ENCODE measurements around the gene DEPDC1B. TPM values are rescaled to one million over a fixed set of nuclear protein-coding genes. Genes with fewer than 3 reads are reported as not detected.
"Not testable (repeated sequence)": the region's sequence is repeated elsewhere in the genome, so short reads cannot be mapped to it uniquely, and the experiment has no call there.

DEPDC1B gene
- total RNA-seq (2014; rRNA removed; shearing (Covaris generic)) = 24.9 and 25.4 TPM in 2 replicates
- 30.4 and 31.8 TPM in 2 replicates for polyA plus RNA-seq (2015; cell fraction: cytosol; rRNA removed)
- polyA plus RNA-seq (2015; cell fraction: nucleus; rRNA removed) = 21.7 and 23.2 TPM in 2 replicates

DNA sequence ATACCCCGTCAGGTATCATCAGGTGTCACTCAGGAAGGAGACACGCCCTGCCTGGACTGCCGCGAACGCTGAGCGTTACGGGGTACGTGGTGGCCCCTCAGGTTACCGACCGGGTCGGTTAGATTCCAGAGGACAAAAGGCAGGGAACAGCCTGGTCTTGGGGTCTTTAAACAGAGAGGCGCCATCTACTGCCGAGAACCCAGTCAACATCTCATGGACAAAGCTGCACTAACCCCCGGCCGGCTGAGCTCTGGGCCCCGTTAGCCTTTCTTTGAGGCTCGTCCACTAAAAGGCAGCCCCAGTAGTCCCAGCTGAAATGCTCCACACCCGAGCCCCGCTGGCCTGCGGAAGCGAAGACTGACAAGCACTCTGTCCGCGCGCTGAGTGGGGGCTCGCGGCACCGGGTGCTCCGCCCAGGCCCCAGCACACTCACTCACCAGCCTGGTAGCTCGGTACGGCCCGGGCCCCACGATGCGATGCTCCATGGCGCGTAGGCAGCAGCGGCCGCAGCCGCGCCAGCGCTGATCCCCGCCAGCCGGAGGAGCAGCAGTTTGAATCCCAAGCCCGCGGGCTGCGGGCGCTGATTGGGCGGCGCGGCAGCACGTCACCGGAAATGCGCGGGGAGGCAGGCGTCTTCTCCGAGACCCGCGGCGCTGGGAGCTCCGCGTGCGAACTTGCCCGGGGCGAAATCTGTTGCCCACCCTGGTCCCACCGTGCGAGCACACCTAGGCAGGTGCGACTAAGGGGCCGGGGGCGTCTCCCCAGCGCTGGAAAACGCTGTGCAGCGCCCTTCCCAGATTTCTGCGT, at the start of gene DEPDC1B:
Gene DEPDC1B (minus strand): TSS at position 558 of the 807 bp plus-strand sequence. CDS start 73 bp downstream, at position 485.
- DNase-seq (ENCODE audit: low read depth) = peak; percentile 91

GRCh38 chr5:60744682-60745081, 44.7 kb upstream of the DEPDC1B start:
- no peak for DNase-seq (ENCODE audit: low read depth)

GRCh38 chr5:60743511-60744314, 43.7 kb upstream of the DEPDC1B start:
- no peak for DNase-seq (ENCODE audit: low read depth)

DNA sequence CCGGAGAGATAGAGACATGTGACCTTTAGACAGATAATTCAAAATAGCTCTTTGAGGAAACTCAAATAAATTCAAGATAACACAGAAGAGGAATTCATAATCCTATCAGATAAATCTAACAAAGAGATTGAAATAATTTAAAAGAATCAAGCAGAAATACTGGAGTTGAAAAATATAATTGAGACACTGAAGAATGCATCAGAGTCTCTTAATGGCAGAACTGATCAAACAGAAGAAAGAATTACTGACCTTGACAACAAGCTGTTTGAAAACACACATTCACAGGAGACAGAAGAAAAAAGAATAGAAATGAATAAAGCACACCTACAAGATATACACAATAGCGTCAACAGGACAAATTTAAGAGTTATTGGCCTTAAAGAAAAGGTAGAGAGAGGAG, 40.4 kb upstream of the DEPDC1B start:
- no peak for DNase-seq (ENCODE audit: low read depth)

DNA sequence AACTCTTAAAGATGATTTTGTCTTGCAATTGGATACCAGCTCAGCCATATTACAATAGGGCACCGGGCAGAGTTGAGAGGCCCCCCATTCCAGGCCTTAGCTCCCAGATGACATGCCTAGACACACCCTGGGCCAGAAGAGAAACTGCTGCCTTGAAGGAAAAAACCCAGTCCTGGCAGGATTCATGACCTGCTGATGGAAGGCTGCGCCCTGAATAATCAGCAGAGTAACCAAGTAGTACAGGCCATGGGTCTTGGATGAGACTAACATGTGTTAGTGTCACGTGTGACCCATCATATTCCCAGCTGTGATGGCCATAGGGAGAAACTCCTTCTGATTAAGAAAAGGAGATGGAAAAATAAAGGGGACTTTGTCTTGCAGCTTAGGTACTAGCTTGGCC, 39.0 kb upstream of the DEPDC1B start:
- DNase-seq (ENCODE audit: low read depth) = no peak

DNA sequence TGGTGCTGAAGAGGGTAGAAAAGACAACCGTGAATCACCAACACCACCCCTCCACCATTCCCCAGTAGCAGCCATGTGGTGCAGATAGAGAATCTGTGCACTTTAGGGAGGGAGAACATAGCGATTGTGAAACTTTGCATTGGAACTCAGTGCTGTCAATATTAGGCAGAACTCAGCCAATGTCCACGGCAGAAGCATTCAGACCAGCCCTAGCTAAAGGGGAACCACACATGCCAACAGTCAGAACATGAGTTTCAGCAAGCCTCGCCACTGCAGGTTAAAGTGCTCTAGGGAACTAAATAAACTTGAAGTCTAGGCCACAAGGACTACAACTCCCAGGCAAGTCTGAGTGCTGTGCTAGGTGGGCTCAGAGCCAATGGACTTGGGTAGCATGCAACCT, 38.5 kb upstream of the DEPDC1B start:
- no peak for DNase-seq (ENCODE audit: low read depth)

DNA sequence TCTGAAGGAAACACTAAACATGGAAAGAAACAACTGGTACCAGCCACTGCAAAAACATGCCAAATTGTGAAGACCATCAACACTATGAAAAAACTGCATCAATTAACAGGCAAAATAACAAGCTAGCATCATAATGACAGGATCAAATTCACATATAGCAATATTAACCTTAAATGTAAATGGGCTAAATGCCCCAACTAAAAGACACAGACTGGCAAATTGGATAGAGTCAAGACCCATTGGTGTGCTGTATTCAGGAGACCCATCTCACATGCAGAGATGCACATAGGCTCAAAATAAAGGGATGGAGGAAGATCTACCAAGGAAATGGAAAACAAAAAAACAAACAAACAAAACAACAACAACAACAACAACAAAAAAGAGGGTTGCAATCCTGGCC, 30.9 kb upstream of the DEPDC1B start:
- not testable (repeated sequence) for DNase-seq (ENCODE audit: low read depth)

DNA sequence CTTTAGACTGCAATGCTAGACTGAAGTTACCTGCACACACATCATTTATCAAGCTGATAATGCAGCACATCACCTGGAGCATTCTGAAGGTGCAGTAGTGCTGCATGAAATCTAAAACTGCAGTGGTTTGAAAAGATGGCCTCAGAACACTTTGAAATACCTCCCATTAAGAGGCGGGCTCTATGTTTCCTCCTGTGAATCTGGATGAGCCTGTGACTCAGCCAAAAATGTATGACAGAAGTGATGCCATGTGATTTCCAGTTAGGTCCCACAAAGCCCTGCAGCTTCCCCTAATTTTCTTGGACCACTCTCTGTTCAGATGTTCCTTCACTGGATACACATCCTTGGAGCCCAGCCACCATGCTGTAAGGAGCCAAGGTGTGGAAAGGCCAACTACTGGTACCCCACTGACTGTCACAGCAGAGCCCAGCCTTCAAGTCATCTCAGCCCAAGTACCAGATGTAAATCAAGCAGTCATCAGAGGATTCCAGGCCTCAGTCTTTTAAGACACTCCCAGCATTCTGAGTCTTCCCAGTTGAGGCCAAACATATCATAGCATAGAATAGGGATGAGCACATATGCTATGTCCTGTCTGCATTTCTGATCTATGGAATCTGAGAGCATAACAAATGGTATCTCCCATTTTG, 27.2 kb upstream of the DEPDC1B start:
- no peak for DNase-seq (ENCODE audit: low read depth)

DNA sequence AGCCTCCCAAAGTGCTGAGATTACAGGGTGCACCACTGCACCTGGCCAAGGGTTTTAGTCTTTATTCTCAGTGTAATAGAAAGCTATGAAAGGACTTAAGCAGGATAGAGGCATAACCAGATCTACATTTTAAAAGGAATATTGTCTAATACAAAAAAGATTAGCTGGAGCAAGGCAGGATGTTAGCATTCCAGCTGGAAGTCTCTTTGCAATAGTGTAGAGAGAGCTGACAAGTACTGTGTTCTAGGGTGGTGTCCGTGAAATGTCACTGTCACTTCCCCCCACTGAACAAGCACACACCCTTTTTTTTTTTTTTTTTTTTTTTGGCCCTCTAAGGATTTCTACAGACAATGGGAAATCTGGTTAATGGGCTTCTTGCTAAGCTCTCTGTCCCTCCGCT, 24.2 kb upstream of the DEPDC1B start:
- no peak for DNase-seq (ENCODE audit: low read depth)

- DNase-seq (ENCODE audit: low read depth) = no peak
Measured at GRCh38 chr5:60722416-60722815, 22.4 kb upstream of the DEPDC1B start.

- no peak for DNase-seq (ENCODE audit: low read depth)
Measured at GRCh38 chr5:60719329-60719728, 19.4 kb upstream of the DEPDC1B start.

DNA sequence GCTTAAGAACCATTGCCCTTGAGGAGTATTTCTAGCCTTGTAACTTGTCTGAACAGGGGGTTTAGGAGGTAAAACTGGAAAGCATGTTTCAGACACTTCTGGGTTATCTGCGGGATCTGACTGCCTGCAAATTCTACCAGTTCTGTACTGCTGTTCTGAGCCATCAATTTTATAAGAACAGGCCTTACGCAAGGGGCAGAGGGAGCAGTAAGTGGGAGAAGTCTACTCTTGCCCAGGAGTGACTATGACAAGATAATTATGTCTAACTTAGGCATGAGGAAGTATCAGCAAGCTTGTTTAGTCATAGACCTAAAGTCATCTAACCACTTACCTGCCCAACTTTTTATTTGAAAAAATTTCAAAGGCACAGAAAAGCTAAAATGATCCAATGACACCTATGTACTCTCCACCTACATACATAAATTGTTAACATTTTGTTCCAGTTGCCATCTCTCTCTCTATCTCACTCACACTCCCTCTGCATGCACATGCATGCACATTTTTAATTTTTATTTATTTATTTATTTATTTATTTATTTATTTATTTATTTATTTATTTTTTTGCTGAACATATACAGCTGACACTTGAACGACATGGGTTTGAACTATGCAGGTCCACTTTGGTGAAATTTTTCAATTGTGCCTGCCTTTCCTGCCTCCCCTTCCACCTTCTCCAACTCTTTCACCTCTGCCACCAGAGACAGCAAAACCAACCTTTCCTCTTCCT, 18.4 kb upstream of the DEPDC1B start:
- DNase-seq (ENCODE audit: low read depth) = no peak

DNA sequence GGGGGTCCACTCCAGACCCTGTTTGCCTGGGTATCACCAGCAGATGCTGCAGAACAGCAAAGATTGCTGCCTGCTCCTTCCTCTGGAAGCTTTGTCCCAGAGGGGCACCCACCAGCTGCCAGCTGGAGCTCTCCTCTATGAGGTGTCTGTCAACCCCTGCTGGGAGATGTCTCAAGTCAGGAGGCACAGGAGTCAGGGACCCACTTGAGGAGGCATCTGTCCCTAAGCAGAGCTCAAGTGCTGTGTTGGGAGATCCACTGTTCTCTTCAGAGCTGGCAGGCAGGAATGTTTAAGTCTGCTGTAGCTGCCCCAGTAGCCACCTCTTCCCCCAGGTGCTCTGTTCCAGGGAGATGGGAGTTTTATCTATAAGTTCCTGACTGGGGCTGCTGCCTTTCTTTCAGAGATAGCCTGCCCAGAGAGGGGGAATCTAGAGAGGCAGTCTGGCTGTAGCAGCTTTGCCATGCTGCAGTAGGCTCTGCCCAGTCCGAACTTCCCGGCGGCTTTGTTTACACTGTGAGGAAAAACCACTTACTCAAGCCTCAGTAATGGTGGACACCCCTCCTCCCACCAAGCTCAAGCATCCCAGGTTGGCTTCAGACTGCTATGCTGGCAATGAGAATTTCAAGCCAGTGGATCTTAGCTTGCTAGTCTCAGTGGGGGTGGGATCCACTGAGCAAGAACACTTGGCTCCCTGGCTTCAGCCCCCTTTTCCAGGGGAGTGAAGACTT, 15.4 kb upstream of the DEPDC1B start:
- not testable (repeated sequence) for DNase-seq (ENCODE audit: low read depth)

- DNase-seq (ENCODE audit: low read depth) = no peak
Measured at GRCh38 chr5:60712950-60713349, 13.0 kb upstream of the DEPDC1B start.

DNA sequence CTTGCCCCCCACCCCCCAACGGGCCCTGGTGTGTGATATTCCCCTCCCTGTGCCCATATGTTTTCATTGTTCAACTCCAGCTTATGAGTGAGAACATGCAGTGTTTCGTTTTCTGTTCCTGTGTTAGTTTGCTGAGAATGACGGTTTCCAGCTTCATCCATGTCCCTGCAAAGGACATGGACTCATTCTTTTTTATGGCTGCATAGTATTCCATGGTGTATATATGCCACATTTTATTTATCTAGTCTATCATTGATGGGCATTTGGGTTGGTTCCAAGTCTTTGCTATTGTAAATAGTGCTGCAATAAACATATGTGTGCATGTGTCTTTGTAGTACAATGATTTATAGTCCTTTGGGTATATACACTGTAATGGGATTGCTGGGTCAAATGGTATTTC, 11.9 kb upstream of the DEPDC1B start:
- not testable (repeated sequence) for DNase-seq (ENCODE audit: low read depth)

DNA sequence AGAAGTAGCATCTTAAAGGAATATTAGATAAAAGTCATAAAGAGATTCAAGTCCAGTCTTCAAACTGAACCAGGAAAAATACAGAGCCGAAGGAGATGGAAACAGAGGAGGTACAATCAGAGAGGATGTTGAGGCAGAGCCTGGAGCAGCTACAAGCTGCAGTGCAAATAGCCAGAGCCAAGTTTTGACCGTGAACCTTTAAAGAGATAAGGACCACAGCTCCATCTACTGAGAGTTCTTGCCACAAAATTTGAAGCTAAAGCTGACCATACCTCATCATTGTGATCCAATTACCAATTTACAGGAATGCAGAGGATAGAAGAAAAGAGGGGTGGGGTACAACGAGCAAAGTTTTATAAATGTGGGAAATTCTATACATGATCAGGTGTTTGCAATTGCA, 10.4 kb upstream of the DEPDC1B start:
- no peak for DNase-seq (ENCODE audit: low read depth)

GRCh38 chr5:60705144-60705543, 5.2 kb upstream of the DEPDC1B start:
- no peak for DNase-seq (ENCODE audit: low read depth)

- no peak for DNase-seq (ENCODE audit: low read depth)
Measured at GRCh38 chr5:60703944-60704343, 4.0 kb upstream of the DEPDC1B start.

DNA sequence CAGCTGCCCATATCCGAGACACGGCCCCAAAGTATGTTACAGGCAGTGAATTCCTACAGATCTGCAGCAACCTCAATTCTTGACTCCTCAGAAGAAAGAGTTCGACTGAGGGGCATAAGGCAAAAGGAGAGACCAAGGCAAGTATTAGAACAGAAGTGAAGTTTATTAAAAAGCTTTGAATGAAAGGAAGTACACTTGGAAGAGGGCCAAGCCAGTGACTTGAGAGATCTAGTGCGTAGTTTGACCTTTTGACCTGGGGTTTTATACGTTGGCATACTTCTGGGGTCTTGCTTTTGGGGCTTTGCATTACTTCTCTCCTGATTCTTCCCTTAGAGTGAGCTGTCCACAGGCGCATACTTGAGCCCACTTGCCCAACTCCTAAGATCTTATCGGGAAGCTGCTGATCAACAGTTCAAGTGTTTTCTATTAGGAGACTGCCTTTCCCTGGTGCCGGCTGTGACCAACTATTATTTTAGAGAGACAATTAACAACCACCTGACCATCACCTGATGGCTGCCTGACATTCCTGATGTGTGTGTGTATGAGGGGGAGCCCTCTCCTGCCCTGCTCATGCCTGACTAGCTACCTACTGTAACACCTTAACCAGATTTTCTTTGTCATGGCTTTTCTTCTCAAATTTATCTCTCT, 1.5 kb upstream of the DEPDC1B start:
- no peak for DNase-seq (ENCODE audit: low read depth)

DNA sequence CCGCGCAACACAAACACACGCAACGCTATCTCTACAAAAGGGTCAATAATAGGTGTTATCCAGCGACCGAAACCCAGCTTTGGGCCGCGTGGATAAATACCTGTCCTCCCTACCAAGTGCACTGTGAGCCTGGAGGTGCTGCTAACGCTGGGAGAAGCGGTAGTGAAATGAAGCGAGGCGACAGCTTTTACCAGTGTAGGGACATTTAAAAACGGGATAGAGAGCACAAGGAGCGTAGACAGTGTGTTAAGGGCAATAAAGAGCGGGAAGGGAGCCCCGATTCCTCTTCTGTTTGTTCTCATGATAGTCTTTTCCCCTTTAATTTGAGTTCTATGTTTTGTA, 421 bp upstream of the DEPDC1B start:
- no peak for DNase-seq (ENCODE audit: low read depth)

Measured in HT1080 (cell line).